NCI-H128 (cell line): Measurements from ENCODE around the gene SLC20A1.
"Not testable (repeated sequence)": the region's sequence is repeated elsewhere in the genome, so short reads cannot be mapped to it uniquely, and the experiment has no call there.

ENCODE experiments used
- DNase-seq: peaks from one replicate; lab custom pipeline; 2025; ENCODE audit not compliant: unreplicated experiment; lab: John Stamatoyannopoulos, UW

The SLC20A1 gene

GRCh38 chr2:112645310-112646101 lies at the start of gene SLC20A1:
Gene SLC20A1 (plus strand): TSS chr2:112645939. CDS start chr2:112646829, 890 bp downstream.
- DNase-seq = peak; percentile 94

GRCh38 chr2:112597537-112598322 lies 48.0 kb upstream of the SLC20A1 start:
- DNase-seq = no peak

GRCh38 chr2:112600634-112601033 lies 45.1 kb upstream of the SLC20A1 start:
- DNase-seq = no peak

- DNase-seq = no peak
Measured at GRCh38 chr2:112601754-112602153, 44.0 kb upstream of the SLC20A1 start.

- no peak for DNase-seq
Measured at GRCh38 chr2:112602917-112603316, 42.8 kb upstream of the SLC20A1 start.

GRCh38 chr2:112603731-112604130 lies 42.0 kb upstream of the SLC20A1 start:
- no peak for DNase-seq

GRCh38 chr2:112604952-112605351 lies 40.8 kb upstream of the SLC20A1 start:
- DNase-seq = no peak

GRCh38 chr2:112605926-112606325 lies 39.8 kb upstream of the SLC20A1 start:
- no peak for DNase-seq

- DNase-seq = no peak
Measured at GRCh38 chr2:112606547-112606946, 39.2 kb upstream of the SLC20A1 start.

- no peak for DNase-seq
Measured at GRCh38 chr2:112607680-112608438, 37.9 kb upstream of the SLC20A1 start.

GRCh38 chr2:112609320-112609719 lies 36.4 kb upstream of the SLC20A1 start:
- not testable (repeated sequence) for DNase-seq

GRCh38 chr2:112612283-112612682 lies 33.5 kb upstream of the SLC20A1 start:
- DNase-seq = not testable (repeated sequence)

- no peak for DNase-seq
Measured at GRCh38 chr2:112614201-112614840, 31.4 kb upstream of the SLC20A1 start.

GRCh38 chr2:112615051-112615450 lies 30.7 kb upstream of the SLC20A1 start:
- DNase-seq = no peak

- not testable (repeated sequence) for DNase-seq
Measured at GRCh38 chr2:112615798-112616197, 29.9 kb upstream of the SLC20A1 start.

GRCh38 chr2:112618383-112618782 lies 27.4 kb upstream of the SLC20A1 start:
- DNase-seq = no peak

GRCh38 chr2:112621790-112622527 lies 23.8 kb upstream of the SLC20A1 start:
- no peak for DNase-seq

GRCh38 chr2:112622528-112622849 lies 23.2 kb upstream of the SLC20A1 start:
- DNase-seq = no peak

- no peak for DNase-seq
Measured at GRCh38 chr2:112623913-112624777, 21.6 kb upstream of the SLC20A1 start.
